ENCODE data around the gene CBR3. TPM values are rescaled to one million over a fixed set of nuclear protein-coding genes. Genes with fewer than 3 reads are reported as not detected.

CBR3 gene
- 1 to 10 TPM; 3.8 to 8.4 (median 6.2) TPM for total RNA-seq

DNA sequence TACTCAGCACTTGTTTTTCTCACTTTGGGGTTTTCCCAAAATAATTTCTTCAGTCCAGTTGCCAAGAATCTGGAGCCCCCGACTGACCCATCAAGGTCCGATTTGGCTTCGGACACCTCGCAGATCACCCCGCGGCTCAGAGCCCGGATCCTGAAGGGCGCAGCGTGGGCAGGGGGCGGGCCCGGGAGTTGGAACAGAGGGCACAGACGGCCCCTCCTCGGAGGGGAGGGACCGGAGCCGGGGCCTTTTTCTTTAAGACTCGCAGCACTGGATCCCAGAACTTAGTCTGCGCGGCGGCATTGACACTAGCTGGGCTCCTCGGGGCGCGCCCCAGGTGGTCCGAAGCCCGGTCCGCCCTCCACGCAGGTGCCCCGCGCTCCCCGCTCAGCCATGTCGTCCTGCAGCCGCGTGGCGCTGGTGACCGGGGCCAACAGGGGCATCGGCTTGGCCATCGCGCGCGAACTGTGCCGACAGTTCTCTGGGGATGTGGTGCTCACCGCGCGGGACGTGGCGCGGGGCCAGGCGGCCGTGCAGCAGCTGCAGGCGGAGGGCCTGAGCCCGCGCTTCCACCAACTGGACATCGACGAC, at the start of gene CBR3:
CBR3 (plus strand) TSS at position 277 of the 588 bp plus-strand sequence; CDS start at position 391, 114 bp downstream.
- peaks cover 0 to 5% (median 0%) of the 10 kb centered on the region in 4 donors for H3K27me3 ChIP-seq
- TF ChIP-seq POLR2AphosphoS5 (IDR thresholded peaks at IDR 0.05) (peak in 1 of 2 donors; percentile 9), EP300 (IDR thresholded peaks at IDR 0.05) (no peak)
- H3K4me1 ChIP-seq, result peaks cover 9 to 30% (median 20%) of the 10 kb centered on the region in 4 donors
- WGBS, 2 donors, result 0 to 1% methylated on average over 15 to 29 of the region's 53 CpGs
- ATAC-seq (ENCODE audit: low FRiP score in 2 of 2) (peak; percentile 59 to 79), DNase-seq (peak; percentile 64 to 92)
- H3K27ac ChIP-seq, result peak within 1 kb of the TSS; percentile 76 to 87 (median 80)
- no peaks in the 10 kb centered on the region for H3K36me3 ChIP-seq
- H3K9me3 ChIP-seq, result no peaks in the 10 kb centered on the region
- peak within 1 kb of the TSS; percentile 65 to 86 (median 70) for H3K4me3 ChIP-seq

DNA sequence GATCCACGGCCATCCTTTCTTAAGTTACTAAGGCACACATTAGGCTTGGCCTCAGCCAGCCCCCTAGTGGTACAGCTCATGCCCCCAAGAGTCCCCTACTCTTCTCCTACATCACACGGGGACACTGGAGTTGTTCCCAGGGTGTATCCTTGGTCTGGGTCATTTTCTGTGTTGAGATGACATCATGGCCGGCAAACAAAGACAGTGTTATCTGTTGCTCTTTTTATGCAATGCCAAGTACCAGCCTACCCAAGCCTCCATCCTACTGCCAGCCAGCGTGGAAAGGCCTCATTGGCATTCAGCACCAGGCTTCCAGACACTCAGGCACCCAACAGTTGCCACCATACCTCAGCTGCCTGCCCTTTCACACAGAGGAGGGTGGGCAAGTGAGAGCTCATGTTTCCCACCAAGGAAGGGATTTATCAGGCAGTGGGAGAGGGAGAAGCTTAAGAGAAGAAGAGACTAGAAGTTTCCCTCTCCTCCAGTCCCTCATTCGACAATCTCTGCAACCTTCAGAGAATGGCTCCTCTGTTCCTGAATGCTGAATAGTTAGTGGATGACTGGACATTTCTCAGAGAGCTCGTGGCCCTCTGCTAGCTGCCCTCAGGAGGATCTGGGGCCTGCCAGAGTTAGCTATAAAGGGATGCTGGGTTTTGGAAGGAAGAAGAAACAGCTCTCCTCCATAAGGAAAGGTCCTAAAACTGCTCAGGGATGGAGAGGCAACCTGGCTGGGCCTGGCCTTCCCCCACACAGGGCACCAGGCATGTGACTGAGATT, 47.3 kb upstream of the CBR3 start:
- Histone ChIP-seq H3K9me3 (no peaks in the 10 kb centered on the region), H3K36me3 (no peaks in the 10 kb centered on the region), H3K4me3 (no peak overlapping the region), H3K27ac (no peak overlapping the region), H3K4me1 (no peaks in the 10 kb centered on the region), H3K27me3 (no peaks in the 10 kb centered on the region)
- no peak for TF ChIP-seq EP300 (IDR thresholded peaks at IDR 0.05)
- TF ChIP-seq POLR2AphosphoS5 (IDR thresholded peaks at IDR 0.05), result no peak
- TF ChIP-seq, protein P1, sequence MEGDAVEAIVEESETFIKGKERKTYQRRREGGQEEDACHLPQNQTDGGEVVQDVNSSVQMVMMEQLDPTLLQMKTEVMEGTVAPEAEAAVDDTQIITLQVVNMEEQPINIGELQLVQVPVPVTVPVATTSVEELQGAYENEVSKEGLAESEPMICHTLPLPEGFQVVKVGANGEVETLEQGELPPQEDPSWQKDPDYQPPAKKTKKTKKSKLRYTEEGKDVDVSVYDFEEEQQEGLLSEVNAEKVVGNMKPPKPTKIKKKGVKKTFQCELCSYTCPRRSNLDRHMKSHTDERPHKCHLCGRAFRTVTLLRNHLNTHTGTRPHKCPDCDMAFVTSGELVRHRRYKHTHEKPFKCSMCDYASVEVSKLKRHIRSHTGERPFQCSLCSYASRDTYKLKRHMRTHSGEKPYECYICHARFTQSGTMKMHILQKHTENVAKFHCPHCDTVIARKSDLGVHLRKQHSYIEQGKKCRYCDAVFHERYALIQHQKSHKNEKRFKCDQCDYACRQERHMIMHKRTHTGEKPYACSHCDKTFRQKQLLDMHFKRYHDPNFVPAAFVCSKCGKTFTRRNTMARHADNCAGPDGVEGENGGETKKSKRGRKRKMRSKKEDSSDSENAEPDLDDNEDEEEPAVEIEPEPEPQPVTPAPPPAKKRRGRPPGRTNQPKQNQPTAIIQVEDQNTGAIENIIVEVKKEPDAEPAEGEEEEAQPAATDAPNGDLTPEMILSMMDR (IDR thresholded peaks at IDR 0.05), result no peak
- TF ChIP-seq POLR2A (IDR thresholded peaks at IDR 0.05), result no peak
- no peak for ATAC-seq (ENCODE audit: low FRiP score in 2 of 2)
- WGBS, 2 donors, result 76 to 80% methylated on average over 6 of the region's 6 CpGs
- no peak for DNase-seq

DNA sequence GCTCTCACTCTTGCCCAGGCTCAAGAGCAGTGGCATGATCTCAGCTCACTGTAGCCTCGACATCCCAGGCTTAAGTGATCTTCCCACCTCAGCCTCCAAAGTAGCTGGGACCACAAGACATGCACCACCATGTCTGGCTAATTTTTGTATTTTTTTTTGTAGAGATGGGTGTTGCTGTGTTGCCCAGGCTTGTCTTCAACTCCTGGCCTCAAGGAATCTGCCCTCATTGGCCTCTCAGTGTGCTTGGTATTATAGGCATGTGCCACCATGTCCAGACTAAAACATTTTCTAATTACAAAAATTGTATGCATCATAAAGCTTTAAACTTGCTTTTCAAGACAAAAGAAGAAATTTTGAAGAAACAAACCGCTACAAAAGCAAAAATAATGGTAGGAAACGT, 44.9 kb upstream of the CBR3 start:
- TF ChIP-seq EP300 (IDR thresholded peaks at IDR 0.05) (no peak), POLR2A (IDR thresholded peaks at IDR 0.05) (no peak), POLR2AphosphoS5 (IDR thresholded peaks at IDR 0.05) (no peak)
- TF ChIP-seq, protein P1 (IDR thresholded peaks at IDR 0.05), result no peak
- no peak for ATAC-seq (ENCODE audit: low FRiP score in 2 of 2)

DNA sequence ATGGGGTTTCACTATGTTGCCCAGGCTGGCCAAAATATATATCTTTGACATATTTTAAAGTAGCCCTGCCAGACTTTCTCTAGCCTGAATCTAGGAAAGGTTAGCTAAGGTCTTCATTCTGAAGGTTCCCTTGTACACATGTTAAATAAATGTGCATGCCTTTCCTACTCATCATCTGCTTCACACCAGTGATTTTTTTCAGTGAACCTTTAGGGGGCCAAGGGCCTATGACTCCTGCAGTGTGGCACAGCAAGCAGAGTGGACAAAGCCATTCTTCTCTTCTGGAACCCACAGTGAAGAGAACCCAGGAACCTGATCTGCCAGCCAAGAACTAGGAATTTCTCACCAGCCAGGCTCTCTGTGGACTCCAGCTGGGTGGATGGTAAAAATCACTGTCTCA, 42.2 kb upstream of the CBR3 start:
- no peak for TF ChIP-seq POLR2A (IDR thresholded peaks at IDR 0.05)
- TF ChIP-seq EP300 (IDR thresholded peaks at IDR 0.05), result no peak
- TF ChIP-seq POLR2AphosphoS5 (IDR thresholded peaks at IDR 0.05), result no peak
- TF ChIP-seq, protein P1 (IDR thresholded peaks at IDR 0.05), result no peak
- Histone ChIP-seq H3K27ac (no peak overlapping the region), H3K4me1 (no peaks in the 10 kb centered on the region), H3K27me3 (no peaks in the 10 kb centered on the region), H3K36me3 (no peaks in the 10 kb centered on the region), H3K4me3 (no peak overlapping the region), H3K9me3 (peaks cover 0 to 14% (median 4%) of the 10 kb centered on the region in 4 donors)
- no peak for DNase-seq
- no peak for ATAC-seq (ENCODE audit: low FRiP score in 2 of 2)

More for the DNA sequence above, 44.9 kb upstream of the CBR3 start:
- no peak for DNase-seq
- no peak overlapping the region for H3K4me3 ChIP-seq
- H3K36me3 ChIP-seq, result no peaks in the 10 kb centered on the region
- WGBS, 2 donors, result 90 to 97% methylated on average over 3 of the region's 3 CpGs
- H3K9me3 ChIP-seq, result peaks cover 0 to 14% (median 4%) of the 10 kb centered on the region in 4 donors
- no peak overlapping the region for H3K27ac ChIP-seq
- no peaks in the 10 kb centered on the region for H3K4me1 ChIP-seq
- H3K27me3 ChIP-seq, result no peaks in the 10 kb centered on the region

DNA sequence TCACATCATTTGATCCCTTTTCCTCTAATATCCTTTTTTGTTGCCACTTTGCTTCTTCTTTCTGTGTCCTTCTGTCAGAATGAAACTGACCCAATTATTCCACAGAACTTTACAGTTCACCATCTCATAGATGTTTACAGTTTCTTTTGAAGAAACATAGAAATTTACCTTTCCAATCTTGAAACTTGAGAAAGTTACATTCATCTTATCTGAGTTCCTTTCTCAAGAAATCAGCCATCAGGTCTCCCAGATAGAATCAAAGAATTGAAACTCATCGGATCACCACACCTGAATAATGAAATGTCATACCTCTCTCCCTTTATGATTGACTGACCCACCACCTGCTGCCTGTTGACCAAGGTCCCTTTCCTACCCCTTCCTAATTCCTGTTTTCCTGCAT, 41.4 kb upstream of the CBR3 start:
- no peak overlapping the region for H3K4me3 ChIP-seq
- TF ChIP-seq POLR2AphosphoS5 (IDR thresholded peaks at IDR 0.05), result no peak
- TF ChIP-seq EP300 (IDR thresholded peaks at IDR 0.05), result no peak
- TF ChIP-seq POLR2A (IDR thresholded peaks at IDR 0.05), result no peak
- TF ChIP-seq, protein P1 (IDR thresholded peaks at IDR 0.05), result no peak
- no peaks in the 10 kb centered on the region for H3K36me3 ChIP-seq
- H3K4me1 ChIP-seq, result no peaks in the 10 kb centered on the region
- no peak overlapping the region for H3K27ac ChIP-seq
- WGBS, 2 donors, result 93% methylated on average over 1 of the region's 1 CpG
- peaks cover 0 to 14% (median 4%) of the 10 kb centered on the region in 4 donors for H3K9me3 ChIP-seq
- ATAC-seq (ENCODE audit: low FRiP score in 2 of 2) (no peak), DNase-seq (no peak)
- H3K27me3 ChIP-seq, result no peaks in the 10 kb centered on the region
